H1 (cell line): ENCODE data around the gene LMX1A. TPM values are rescaled to one million over a fixed set of nuclear protein-coding genes. Genes with fewer than 3 reads are reported as not detected.

ENCODE experiments used
- CBX5 ChIP-seq: fragments of 300-800, 300-1000 bp; sonication (generic); IDR thresholded peaks from 2 replicates; pipeline ENCODE4 v1.7.1; 2016; ENCODE audit warnings: antibody characterized with exemption, low read length, low read depth
- CEBPB ChIP-seq: IDR thresholded peaks from 2 replicates; pipeline ENCODE4 v1.6.1; 2012; ENCODE audit warnings: low read depth, low read length
- CHD2 ChIP-seq: IDR thresholded peaks from 2 replicates; pipeline ENCODE4 v1.6.1; 2012; ENCODE audit warnings: low read length, improper control_type of control experiment
- EGR1 ChIP-seq: IDR thresholded peaks from 2 replicates; pipeline ENCODE4 v1.6.1; 2011; ENCODE audit warnings: low read depth, low read length, borderline replicate concordance
- FOSL1 ChIP-seq: IDR thresholded peaks from 2 replicates; pipeline ENCODE4 v1.6.1; 2011; ENCODE audit warnings: mild to moderate bottlenecking, low read depth, low read length, moderate library complexity; ENCODE audit not compliant: insufficient read depth
- HDAC6 ChIP-seq: IDR thresholded peaks from one replicate; pipeline ENCODE4 v1.7.1; 2012; ENCODE audit warnings: low read depth, mild to moderate bottlenecking, inconsistent platforms, low read length, moderate library complexity
- KDM1A ChIP-seq: fragments of 200-600, 300-600 bp; sonication (generic); IDR thresholded peaks from 2 replicates; pipeline ENCODE4 v1.7.1; 2016; ENCODE audit warnings: mild to moderate bottlenecking, low read length, borderline replicate concordance
- KDM5A ChIP-seq: fragments of 200-600 bp; IDR thresholded peaks from 2 replicates; pipeline ENCODE4 v1.7.1; 2012; ENCODE audit warnings: mild to moderate bottlenecking, low read length, inconsistent platforms, mixed read lengths
- NANOG ChIP-seq: IDR thresholded peaks from 2 replicates; pipeline ENCODE4 v1.6.1; 2011; ENCODE audit warnings: low read length, low read depth, mild to moderate bottlenecking, inconsistent platforms; ENCODE audit not compliant: insufficient read depth, poor library complexity, severe bottlenecking
- POLR2AphosphoS5 ChIP-seq: IDR thresholded peaks from 2 replicates; pipeline ENCODE4 v1.6.1; 2011; ENCODE audit warnings: low read depth, low read length
- SIN3A ChIP-seq, 2 experiments: IDR thresholded peaks in 1 of 2; conservative IDR thresholded peaks in 1 of 2; 2 replicates each; pipeline ENCODE4 v1.6.1; 2011 to 2012; ENCODE audit warnings: low read length in 2 of 2, improper control_type of control experiment in 1 of 2, low read depth in 1 of 2, mild to moderate bottlenecking in 1 of 2
- SP2 ChIP-seq: IDR thresholded peaks from 2 replicates; pipeline ENCODE4 v1.6.1; 2012; ENCODE audit warnings: mild to moderate bottlenecking, low read length, inconsistent platforms
- SP4 ChIP-seq: IDR thresholded peaks from 2 replicates; pipeline ENCODE4 v1.6.1; 2012; ENCODE audit warnings: low read length, inconsistent platforms
- SRF ChIP-seq: IDR thresholded peaks from 2 replicates; pipeline ENCODE4 v1.6.1; 2011; ENCODE audit warnings: mild to moderate bottlenecking, low read depth, low read length, moderate library complexity
- TAF7 ChIP-seq: optimal IDR thresholded peaks from 2 replicates; pipeline ENCODE3; 2011; ENCODE audit warnings: low read depth, mild to moderate bottlenecking, inconsistent platforms, low read length, moderate library complexity, borderline replicate concordance
- USF2 ChIP-seq: IDR thresholded peaks from 2 replicates; pipeline ENCODE4 v1.6.1; 2011; ENCODE audit warnings: low read length, improper control_type of control experiment
- polyA plus RNA-seq, 7 experiments: library from polyadenylated mRNA; depleted of rRNA in 3 of 7; stranded (reverse) in 5 of 7; unstranded in 2 of 7; fragments of >200 nt in 5 of 7; fragments of 200-250 nt in 2 of 7; gene quantifications; 1 replicate in 5 of 7; 2 replicates in 1 of 7; 4 replicates in 1 of 7; pipeline versions ENCODE4 v1.2.1 to v1.2.3, GENCODE V29; 2011 to 2013; ENCODE audit warnings: missing spikeins in 2 of 7, mixed read lengths in 2 of 7
- total RNA-seq: library from RNA; stranded (reverse); fragmentation: NEBNext Ultra II Directional; extraction: Animal tissue kit (Norgen Biotek cat#: 25700); gene quantifications from 2 replicates; pipeline ENCODE4 v1.2.1, GENCODE V29; 2021

The LMX1A gene
- total and polyA plus RNA-seq, 2 of the 8 experiments (the other 6 are each of a cell fraction or from before 2014, with no cell fraction given): not detected

DNA sequence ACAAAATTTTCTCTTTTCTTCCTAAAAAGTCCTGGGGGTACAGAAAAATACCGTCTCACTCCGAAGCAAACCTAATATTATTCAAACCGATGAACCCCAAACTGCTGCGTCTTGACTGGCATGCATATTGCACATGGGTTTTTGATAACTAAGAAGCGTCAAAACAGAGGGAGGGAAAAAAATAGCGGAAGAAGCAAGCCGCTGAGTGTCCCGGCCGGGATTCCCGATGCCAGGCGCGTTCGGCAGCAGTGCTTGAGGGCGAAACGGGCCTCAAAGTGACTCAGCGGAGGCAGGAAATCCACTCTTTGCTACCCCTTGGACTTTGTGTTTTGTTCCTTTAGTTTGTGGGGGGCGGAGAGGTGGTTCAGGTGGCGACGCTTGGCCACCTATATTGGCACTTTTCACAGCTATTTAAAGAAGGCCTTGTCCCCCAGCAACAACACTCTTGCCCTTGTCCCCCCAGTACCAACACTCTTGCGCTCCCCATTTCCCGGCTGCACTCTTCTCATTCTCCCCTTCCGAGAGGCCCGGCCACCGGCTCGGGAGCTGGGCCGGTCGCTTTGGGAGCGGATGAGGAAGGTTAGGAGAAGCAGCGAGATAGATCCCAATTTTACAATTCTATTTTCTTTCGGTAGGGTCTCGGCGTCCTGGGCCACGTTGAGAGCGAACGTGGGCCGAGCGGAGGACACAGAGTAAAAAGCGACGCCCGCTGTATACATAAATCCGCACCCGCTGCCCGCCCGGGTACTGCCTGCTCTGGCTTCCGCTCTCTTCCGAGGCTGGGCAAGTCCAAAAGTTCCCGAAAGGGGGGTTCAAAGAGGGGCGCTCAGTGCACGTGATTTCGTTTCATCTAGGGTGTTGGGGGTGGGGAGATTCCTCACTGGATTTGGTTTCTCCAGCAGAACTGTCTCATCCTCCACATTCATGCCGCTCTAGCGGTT is 2.5 kb downstream of the LMX1A start (continued):
- TF ChIP-seq KDM1A (no peak), NANOG (no peak), USF2 (no peak), SP4 (no peak), CEBPB (no peak), SIN3A (conservative IDR thresholded peaks at IDR 0.05 in 1 of 2, IDR thresholded peaks at IDR 0.05 in 1 of 2; ENCODE audit: low read depth in 1 of 2, low read length in 2 of 2) (no peak), CHD2 (no peak), EGR1 (no peak), TAF7 (no peak), HDAC6 (no peak), KDM5A (no peak), SRF (no peak), CBX5 (no peak), SP2 (no peak), POLR2AphosphoS5 (no peak), FOSL1 (no peak)
